HepG2 (cell line): Measurements from ENCODE around the gene RANGRF. TPM values are rescaled to one million over a fixed set of nuclear protein-coding genes. Genes with fewer than 3 reads are reported as not detected.

Experiments
- RORA ChIP-seq: sonication (generic); formaldehyde crosslinking; IDR thresholded peaks from 2 replicates; pipeline ENCODE4 v1.5.0; 2020; ENCODE audit warnings: mild to moderate bottlenecking, missing genetic modification reagents, moderate library complexity
- ZNF350 ChIP-seq: sonication (generic); formaldehyde crosslinking; IDR thresholded peaks from 2 replicates; pipeline ENCODE4 v1.4.0; 2020; ENCODE audit warnings: mild to moderate bottlenecking, low read depth, missing genetic modification reagents, borderline replicate concordance
- polyA plus RNA-seq, 8 experiments: library from polyadenylated mRNA; depleted of rRNA in 3 of 8; stranded (reverse) in 7 of 8; unstranded in 1 of 8; fragments of >200 nt; fragmentation: Illumina TruSeq in 4 of 8; extraction: Trizol in 4 of 8; gene quantifications; 2 replicates each; pipeline versions ENCODE4 v1.2.1 to v1.2.3, GENCODE V29; 2011 to 2016; ENCODE audit warnings: low read depth in 4 of 8, missing spikeins in 1 of 8, mixed read lengths in 1 of 8; ENCODE audit not compliant: insufficient read depth in 1 of 8
- total RNA-seq, 5 experiments: library from RNA; depleted of rRNA; stranded (reverse); fragments of >200 nt; fragmentation: Illumina TruSeq; extraction: Trizol; gene quantifications; 2 replicates each; pipeline ENCODE4 v1.2.3, GENCODE V29; 2016; ENCODE audit warnings: low read depth in 1 of 5
- TF ChIP-seq, protein P1 (sequence below): sonication (generic); formaldehyde crosslinking; IDR thresholded peaks from 2 replicates; pipeline ENCODE4 v1.5.0; 2020; ENCODE audit warnings: mild to moderate bottlenecking, missing genetic modification reagents, borderline replicate concordance
- TF ChIP-seq, protein P2 (sequence below): sonication (generic); formaldehyde crosslinking; IDR thresholded peaks from 2 replicates; pipeline ENCODE4 v1.5.1; 2020; ENCODE audit warnings: mild to moderate bottlenecking, moderate library complexity, missing genetic modification reagents
- TF ChIP-seq, protein P3 (sequence below): sonication (generic); formaldehyde crosslinking; IDR thresholded peaks from 2 replicates; pipeline ENCODE4 v1.5.0; 2020; ENCODE audit warnings: missing genetic modification reagents, mild to moderate bottlenecking, borderline replicate concordance

RANGRF gene
- total and polyA plus RNA-seq, 2 of the 13 experiments (the other 11 are each of a cell fraction or from before 2014, with no cell fraction given), result 18.6 to 40.7 TPM

DNA sequence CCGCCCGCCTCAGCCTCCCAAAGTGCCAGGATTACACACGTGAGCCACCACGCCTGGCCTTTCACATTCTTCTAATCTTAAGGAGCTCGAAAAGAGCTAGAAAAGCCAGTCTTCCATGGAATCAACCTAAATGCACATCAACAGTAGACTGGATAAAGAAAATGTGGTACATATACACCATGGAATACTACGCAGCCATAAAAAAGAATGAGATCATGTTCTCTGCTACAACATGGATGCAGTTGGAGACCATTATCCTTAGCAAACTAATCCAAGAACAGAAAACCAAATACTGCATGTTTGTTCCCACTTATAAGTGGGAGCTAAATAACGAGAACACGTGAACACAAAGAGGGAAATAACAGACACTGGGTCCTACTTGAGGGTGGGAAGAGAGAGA, 43.7 kb upstream of the RANGRF start (continued):
- TF ChIP-seq, protein P1, sequence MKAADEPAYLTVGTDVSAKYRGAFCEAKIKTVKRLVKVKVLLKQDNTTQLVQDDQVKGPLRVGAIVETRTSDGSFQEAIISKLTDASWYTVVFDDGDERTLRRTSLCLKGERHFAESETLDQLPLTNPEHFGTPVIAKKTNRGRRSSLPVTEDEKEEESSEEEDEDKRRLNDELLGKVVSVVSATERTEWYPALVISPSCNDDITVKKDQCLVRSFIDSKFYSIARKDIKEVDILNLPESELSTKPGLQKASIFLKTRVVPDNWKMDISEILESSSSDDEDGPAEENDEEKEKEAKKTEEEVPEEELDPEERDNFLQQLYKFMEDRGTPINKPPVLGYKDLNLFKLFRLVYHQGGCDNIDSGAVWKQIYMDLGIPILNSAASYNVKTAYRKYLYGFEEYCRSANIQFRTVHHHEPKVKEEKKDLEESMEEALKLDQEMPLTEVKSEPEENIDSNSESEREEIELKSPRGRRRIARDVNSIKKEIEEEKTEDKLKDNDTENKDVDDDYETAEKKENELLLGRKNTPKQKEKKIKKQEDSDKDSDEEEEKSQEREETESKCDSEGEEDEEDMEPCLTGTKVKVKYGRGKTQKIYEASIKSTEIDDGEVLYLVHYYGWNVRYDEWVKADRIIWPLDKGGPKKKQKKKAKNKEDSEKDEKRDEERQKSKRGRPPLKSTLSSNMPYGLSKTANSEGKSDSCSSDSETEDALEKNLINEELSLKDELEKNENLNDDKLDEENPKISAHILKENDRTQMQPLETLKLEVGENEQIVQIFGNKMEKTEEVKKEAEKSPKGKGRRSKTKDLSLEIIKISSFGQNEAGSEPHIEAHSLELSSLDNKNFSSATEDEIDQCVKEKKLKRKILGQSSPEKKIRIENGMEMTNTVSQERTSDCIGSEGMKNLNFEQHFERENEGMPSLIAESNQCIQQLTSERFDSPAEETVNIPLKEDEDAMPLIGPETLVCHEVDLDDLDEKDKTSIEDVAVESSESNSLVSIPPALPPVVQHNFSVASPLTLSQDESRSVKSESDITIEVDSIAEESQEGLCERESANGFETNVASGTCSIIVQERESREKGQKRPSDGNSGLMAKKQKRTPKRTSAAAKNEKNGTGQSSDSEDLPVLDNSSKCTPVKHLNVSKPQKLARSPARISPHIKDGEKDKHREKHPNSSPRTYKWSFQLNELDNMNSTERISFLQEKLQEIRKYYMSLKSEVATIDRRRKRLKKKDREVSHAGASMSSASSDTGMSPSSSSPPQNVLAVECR, result no peak
- TF ChIP-seq, protein P2, sequence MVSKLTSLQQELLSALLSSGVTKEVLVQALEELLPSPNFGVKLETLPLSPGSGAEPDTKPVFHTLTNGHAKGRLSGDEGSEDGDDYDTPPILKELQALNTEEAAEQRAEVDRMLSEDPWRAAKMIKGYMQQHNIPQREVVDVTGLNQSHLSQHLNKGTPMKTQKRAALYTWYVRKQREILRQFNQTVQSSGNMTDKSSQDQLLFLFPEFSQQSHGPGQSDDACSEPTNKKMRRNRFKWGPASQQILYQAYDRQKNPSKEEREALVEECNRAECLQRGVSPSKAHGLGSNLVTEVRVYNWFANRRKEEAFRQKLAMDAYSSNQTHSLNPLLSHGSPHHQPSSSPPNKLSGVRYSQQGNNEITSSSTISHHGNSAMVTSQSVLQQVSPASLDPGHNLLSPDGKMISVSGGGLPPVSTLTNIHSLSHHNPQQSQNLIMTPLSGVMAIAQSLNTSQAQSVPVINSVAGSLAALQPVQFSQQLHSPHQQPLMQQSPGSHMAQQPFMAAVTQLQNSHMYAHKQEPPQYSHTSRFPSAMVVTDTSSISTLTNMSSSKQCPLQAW, result no peak
- TF ChIP-seq RORA (CRISPR knock-in tag) (no peak), ZNF350 (CRISPR knock-in tag) (no peak)
- TF ChIP-seq, protein P3, sequence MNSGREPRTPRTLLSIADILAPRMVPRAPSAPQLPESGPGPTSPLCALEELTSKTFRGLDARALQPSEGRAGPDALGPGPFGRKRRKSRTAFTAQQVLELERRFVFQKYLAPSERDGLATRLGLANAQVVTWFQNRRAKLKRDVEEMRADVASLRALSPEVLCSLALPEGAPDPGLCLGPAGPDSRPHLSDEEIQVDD (CRISPR knock-in tag), result no peak
